Myocyte (in vitro differentiated cells): ENCODE measurements around the gene SUSD2. TPM values are rescaled to one million over a fixed set of nuclear protein-coding genes. Genes with fewer than 3 reads are reported as not detected.
A peak's percentile ranks its signal among the peaks of the same experiment; 100 is the strongest.
"Not testable (repeated sequence)": the region's sequence is repeated elsewhere in the genome, so short reads cannot be mapped to it uniquely, and the experiment has no call there.

Experiments
- DNase-seq: peaks from one replicate; pipeline ENCODE4 v3.0.0-alpha.2; 2012; ENCODE audit warnings: low read depth
- polyA plus RNA-seq: library from polyadenylated mRNA; unstranded; fragments of >200 nt; gene quantifications from one replicate; pipeline ENCODE4 v1.2.1, GENCODE V29; 2012; ENCODE audit warnings: missing spikeins
- total RNA-seq: library from RNA; depleted of rRNA; stranded (reverse); fragments of >200 nt; gene quantifications from 2 replicates; pipeline ENCODE4 v1.2.3, GENCODE V29; 2014

Gene SUSD2
- total RNA-seq = 0.10 and 0.13 TPM in 2 replicates
- 0.13 TPM for polyA plus RNA-seq

GRCh38 chr22:24181088-24181995 lies at the start of gene SUSD2:
TSS of gene SUSD2 (plus strand) at chr22:24181487. CDS start at chr22:24181520, 33 bp downstream.
- no peak for DNase-seq

- peak; percentile 24 for DNase-seq
Observed at GRCh38 chr22:24133187-24133965, 47.9 kb upstream of the SUSD2 start.

GRCh38 chr22:24134090-24134846 lies 47.0 kb upstream of the SUSD2 start:
- no peak for DNase-seq

- not testable (repeated sequence) for DNase-seq
Observed at GRCh38 chr22:24136533-24136932, 44.8 kb upstream of the SUSD2 start.

- no peak for DNase-seq
Observed at GRCh38 chr22:24137595-24137994, 43.7 kb upstream of the SUSD2 start.

GRCh38 chr22:24138649-24139420 lies 42.5 kb upstream of the SUSD2 start:
- DNase-seq = no peak

- no peak for DNase-seq
Observed at GRCh38 chr22:24140357-24140756, 40.9 kb upstream of the SUSD2 start.

- DNase-seq = no peak
Observed at GRCh38 chr22:24141586-24141985, 39.7 kb upstream of the SUSD2 start.

- no peak for DNase-seq
Observed at GRCh38 chr22:24142241-24142640, 39.0 kb upstream of the SUSD2 start.

- DNase-seq = no peak
Observed at GRCh38 chr22:24142831-24143230, 38.5 kb upstream of the SUSD2 start.

GRCh38 chr22:24144056-24144777 lies 37.1 kb upstream of the SUSD2 start:
- DNase-seq = no peak

- no peak for DNase-seq
Observed at GRCh38 chr22:24144778-24145085, 36.6 kb upstream of the SUSD2 start.

GRCh38 chr22:24145446-24146193 lies 35.7 kb upstream of the SUSD2 start:
- no peak for DNase-seq

GRCh38 chr22:24146194-24146616 lies 35.1 kb upstream of the SUSD2 start:
- peak; percentile 39 for DNase-seq

GRCh38 chr22:24146791-24147353 lies 34.4 kb upstream of the SUSD2 start:
- DNase-seq = peak; percentile 53

GRCh38 chr22:24147666-24148065 lies 33.6 kb upstream of the SUSD2 start:
- no peak for DNase-seq

- DNase-seq = no peak
Observed at GRCh38 chr22:24148266-24149197, 32.8 kb upstream of the SUSD2 start.

GRCh38 chr22:24149198-24149590 lies 32.1 kb upstream of the SUSD2 start:
- no peak for DNase-seq
